Panc1 (cell line): ENCODE measurements around the gene TMEM121B.

Experiments used
- CTCF ChIP-seq: fragments of 450-650 bp; IDR thresholded peaks from 2 replicates; pipeline ENCODE4 v1.5.1; 2017; ENCODE audit warnings: mild to moderate bottlenecking
- SIN3A ChIP-seq: IDR thresholded peaks from 2 replicates; pipeline ENCODE4 v1.6.1; 2012; ENCODE audit warnings: low read depth, mild to moderate bottlenecking, low read length, moderate library complexity, borderline replicate concordance; ENCODE audit not compliant: insufficient read depth

GRCh38 chr22:17114898-17115235, 6.3 kb downstream of the TMEM121B start:
- TF ChIP-seq CTCF (no peak), SIN3A (no peak)
